Adrenal gland (tissue), 12 donors: ENCODE results near the gene LHFPL6. TPM values are rescaled to one million over a fixed set of nuclear protein-coding genes. Genes with fewer than 3 reads are reported as not detected.

Experiments
- DNase-seq, 7 donors: peaks; one replicate each; pipeline ENCODE4 v3.0.0-alpha.2; 2019 to 2020
- H3K27ac ChIP-seq, 5 donors: fragments of 200-600 bp; sonication (generic) in 4 of 5; 1 replicate in 3 of 5; 2 replicates in 2 of 5; pipeline versions ENCODE4 v1.5.1 to v1.8.0; 2016 to 2020; ENCODE audit warnings: mild to moderate bottlenecking in 1 of 5
- H3K27me3 ChIP-seq: fragments of 200-600 bp; 2 replicates; pipeline ENCODE4 v1.8.0; 2021
- H3K36me3 ChIP-seq, 2 donors: fragments of 200-600 bp; replicated peaks in 1 of 2; 1 replicate in 1 of 2; 2 replicates in 1 of 2; pipeline versions ENCODE4 v1.5.1 to v1.8.0; 2018 to 2022
- H3K4me1 ChIP-seq, 2 donors: fragments of 200-600 bp; replicated peaks in 1 of 2; 1 replicate in 1 of 2; 2 replicates in 1 of 2; pipeline versions ENCODE4 v1.5.1 to v1.8.0; 2018 to 2021
- H3K4me3 ChIP-seq, 4 donors: fragments of 200-600 bp; sonication (generic) in 3 of 4; one replicate each; pipeline ENCODE4 v1.5.1; 2016 to 2018
- H3K9me3 ChIP-seq, 3 donors: fragments of 200-600 bp; sonication (generic) in 1 of 3; replicated peaks in 1 of 3; 1 replicate in 2 of 3; 2 replicates in 1 of 3; pipeline versions ENCODE4 v1.5.1 to v1.8.0; 2016 to 2021
- CTCF ChIP-seq, 6 experiments: fragments of 450-650 bp in 4 of 6; fragments of 200-600 bp in 2 of 6; sonication (generic) in 1 of 6; IDR thresholded peaks; 1 replicate in 5 of 6; 2 replicates in 1 of 6; pipeline versions ENCODE4 v1.5.1 to v1.8.0; 2016 to 2021; ENCODE audit warnings: antibody characterized with exemption in 6 of 6, mild to moderate bottlenecking in 2 of 6, moderate library complexity in 1 of 6
- POLR2A ChIP-seq, 2 donors: fragments of 450-650 bp; IDR thresholded peaks; one replicate each; pipeline ENCODE4 v1.6.1; 2017; ENCODE audit warnings: antibody characterized with exemption in 2 of 2, mild to moderate bottlenecking in 2 of 2, moderate library complexity in 1 of 2
- WGBS, 4 donors: extraction: QIAGEN DNeasy Blood & Tissue Kit in 2 of 4; methylation state at CpG; one replicate each; pipeline versions ENCODE4 v1.1.5 to v1.1.7; 2013 to 2017; 5-methylcytosine and 5-hydroxymethylcytosine counted together
- intact Hi-C, 2 donors: fragments of 100-400 bp; cut with DNase I; formaldehyde crosslinking; loops; one replicate each; pipeline versions ENCODE4 v1.14.1 to v1.15.0; 2022 to 2023
- polyA plus RNA-seq, 3 donors: library from polyadenylated mRNA; stranded (reverse); fragments of 200-250 nt in 2 of 3; fragments of 350-450 nt in 1 of 3; fragmentation: Illumina TruSeq in 1 of 3; extraction: RNeasy Lipid Tissue Mini Kit (QIAGEN cat#74804) in 1 of 3; gene quantifications; one replicate each; pipeline ENCODE4 v1.2.3, GENCODE V29; 2013 to 2014
- total RNA-seq, 9 donors: library from RNA; depleted of rRNA in 4 of 9; stranded (reverse); fragments of >200 nt in 4 of 9; fragments of 120-200 nt in 1 of 9; fragmentation: NEBNext Ultra II Directional in 1 of 9; extraction: Animal tissue kit (Norgen Biotek cat#: 25700) in 1 of 9; gene quantifications; one replicate each; pipeline versions ENCODE4 v1.1.0 to v1.2.4, GENCODE V29; 2013 to 2023
- donor health status: healthy with polysubstance abuse.
- donor health status: Bipolar disorder and iron deficiency.
- donor health status: DM: yes; HTN: yes; CAD: no.
- donor health status: DM: no; HTN: no; CAD: no.
- donor health status: DM: no; HTN: no; CAD: no.
- donor health status: DM: yes; HTN: yes; CAD: no.

The LHFPL6 gene
- total and polyA plus RNA-seq, 12 donors: 28.9 to 113 (median 46.6) TPM

- DNase-seq: no peak
- intact Hi-C loops: no loop called here
- Histone ChIP-seq H3K36me3 (no peaks in the 10 kb centered on the region), H3K27me3 (no peaks in the 10 kb centered on the region), H3K9me3 (no peaks in the 10 kb centered on the region), H3K4me3 (no peak overlapping the region), H3K4me1 (no peaks in the 10 kb centered on the region), H3K27ac (no peak overlapping the region)
- 61 to 68% (median 64%) methylated on average over 3 of the region's 3 CpGs for WGBS, 4 donors
- TF ChIP-seq CTCF (IDR thresholded peaks at IDR 0.05) (no peak), POLR2A (IDR thresholded peaks at IDR 0.05) (no peak)
Observed at GRCh38 chr13:39481491-39481890, 121.5 kb downstream of the LHFPL6 start.

GRCh38 chr13:39474600-39474999, 128.4 kb downstream of the LHFPL6 start:
- Histone ChIP-seq H3K4me1 (no peaks in the 10 kb centered on the region), H3K9me3 (no peaks in the 10 kb centered on the region), H3K36me3 (no peaks in the 10 kb centered on the region), H3K27me3 (no peaks in the 10 kb centered on the region), H3K27ac (no peak overlapping the region), H3K4me3 (no peak overlapping the region)
- no peak for DNase-seq
- TF ChIP-seq POLR2A (IDR thresholded peaks at IDR 0.05): no peak
- no peak for TF ChIP-seq CTCF (IDR thresholded peaks at IDR 0.05)
- WGBS, 4 donors: 88 to 97% (median 94%) methylated on average over 2 of the region's 2 CpGs
- intact Hi-C loops: no loop called here

GRCh38 chr13:39469676-39470075, 133.3 kb downstream of the LHFPL6 start:
- intact Hi-C loops: no loop called here
- Histone ChIP-seq H3K36me3 (no peaks in the 10 kb centered on the region), H3K9me3 (no peaks in the 10 kb centered on the region), H3K27ac (no peak overlapping the region), H3K4me1 (no peaks in the 10 kb centered on the region), H3K27me3 (no peaks in the 10 kb centered on the region), H3K4me3 (no peak overlapping the region)
- WGBS, 4 donors: 91 to 98% (median 94%) methylated on average over 3 of the region's 3 CpGs
- TF ChIP-seq POLR2A (IDR thresholded peaks at IDR 0.05) (no peak), CTCF (IDR thresholded peaks at IDR 0.05) (no peak)
- no peak for DNase-seq

- no peak for TF ChIP-seq CTCF (IDR thresholded peaks at IDR 0.05)
- TF ChIP-seq POLR2A (IDR thresholded peaks at IDR 0.05): no peak
- H3K36me3 ChIP-seq: no peaks in the 10 kb centered on the region
- H3K27ac ChIP-seq: no peak overlapping the region
- no peaks in the 10 kb centered on the region for H3K27me3 ChIP-seq
- H3K4me3 ChIP-seq: no peak overlapping the region
- no peak for DNase-seq
- intact Hi-C loops: no loop called here
- no peaks in the 10 kb centered on the region for H3K4me1 ChIP-seq
- no peaks in the 10 kb centered on the region for H3K9me3 ChIP-seq
Observed at GRCh38 chr13:39468306-39468705, 134.7 kb downstream of the LHFPL6 start.
